H9 (cell line): ENCODE data around the gene EDNRA. TPM values are rescaled to one million over a fixed set of nuclear protein-coding genes. Genes with fewer than 3 reads are reported as not detected.

Source experiments
- DNase-seq: peaks from one replicate; pipeline ENCODE4 v3.0.0-alpha.2; 2017
- H2AFZ ChIP-seq: one replicate; pipeline ENCODE4 v1.6.1; 2013; ENCODE audit warnings: mild to moderate bottlenecking, low read length, control low read depth, moderate library complexity
- H2AK5ac ChIP-seq: 2 replicates; pipeline ENCODE4 v1.6.1; 2013; ENCODE audit warnings: low read length, control low read depth, mixed read lengths; ENCODE audit not compliant: insufficient read length
- H2BK120ac ChIP-seq: one replicate; pipeline ENCODE4 v1.6.1; 2013; ENCODE audit warnings: low read depth, mild to moderate bottlenecking, low read length, control low read depth, inconsistent platforms; ENCODE audit not compliant: poor library complexity, severe bottlenecking
- H2BK12ac ChIP-seq: 2 replicates; pipeline ENCODE4 v1.6.1; 2013; ENCODE audit warnings: low read length, control low read depth, mixed read lengths, low read depth; ENCODE audit not compliant: insufficient read length
- H2BK15ac ChIP-seq: 2 replicates; pipeline ENCODE4 v1.6.1; 2013; ENCODE audit warnings: low read depth, low read length, control low read depth
- H2BK20ac ChIP-seq: one replicate; pipeline ENCODE4 v1.6.1; 2013; ENCODE audit warnings: low read depth, mild to moderate bottlenecking, low read length, control low read depth, inconsistent platforms; ENCODE audit not compliant: poor library complexity, severe bottlenecking
- H2BK5ac ChIP-seq: 2 replicates; pipeline ENCODE4 v1.6.1; 2013; ENCODE audit warnings: low read length, control low read depth, mixed read lengths; ENCODE audit not compliant: insufficient read length
- H3K14ac ChIP-seq: 2 replicates; pipeline ENCODE4 v1.6.1; 2013; ENCODE audit warnings: low read length, control low read depth; ENCODE audit not compliant: insufficient read depth
- H3K18ac ChIP-seq: 2 replicates; pipeline ENCODE4 v1.6.1; 2013; ENCODE audit warnings: low read depth, mild to moderate bottlenecking, mixed read lengths, low read length, control low read depth; ENCODE audit not compliant: insufficient read length
- H3K23ac ChIP-seq: 2 replicates; pipeline ENCODE4 v1.6.1; 2013; ENCODE audit warnings: low read length, control low read depth, mixed read lengths, low read depth; ENCODE audit not compliant: insufficient read length
- H3K23me2 ChIP-seq: 2 replicates; pipeline ENCODE4 v1.6.1; 2013; ENCODE audit warnings: low read depth, mild to moderate bottlenecking, mixed read lengths, low read length, control low read depth; ENCODE audit not compliant: insufficient read length, poor library complexity, severe bottlenecking
- H3K27ac ChIP-seq: 2 replicates; pipeline ENCODE4 v1.5.1; 2013; ENCODE audit warnings: low read length, control low read depth, mixed read lengths, low read depth; ENCODE audit not compliant: insufficient read length
- H3K27me3 ChIP-seq: 2 replicates; pipeline ENCODE4 v1.6.1; 2013; ENCODE audit warnings: low read length, control low read depth, inconsistent platforms; ENCODE audit not compliant: insufficient read depth
- H3K4ac ChIP-seq: 2 replicates; pipeline ENCODE4 v1.6.1; 2013; ENCODE audit warnings: low read depth, mild to moderate bottlenecking, control low read depth, inconsistent platforms, low read length, moderate library complexity
- H3K4me1 ChIP-seq: 2 replicates; pipeline ENCODE4 v1.6.1; 2013; ENCODE audit warnings: low read length, control low read depth, inconsistent platforms; ENCODE audit not compliant: insufficient read depth
- H3K4me2 ChIP-seq: 2 replicates; pipeline ENCODE4 v1.6.1; 2013; ENCODE audit warnings: low read length, control low read depth, mixed read lengths; ENCODE audit not compliant: insufficient read length, insufficient read depth
- H3K56ac ChIP-seq: 2 replicates; pipeline ENCODE4 v1.6.1; 2013; ENCODE audit warnings: low read depth, mild to moderate bottlenecking, mixed read lengths, low read length, control low read depth; ENCODE audit not compliant: insufficient read length
- H3K79me1 ChIP-seq: 2 replicates; pipeline ENCODE4 v1.6.1; 2013; ENCODE audit warnings: low read depth, mild to moderate bottlenecking, moderate library complexity, low read length, control low read depth, inconsistent platforms; ENCODE audit not compliant: insufficient read depth, poor library complexity, severe bottlenecking
- H3K79me2 ChIP-seq: 2 replicates; pipeline ENCODE4 v1.6.1; 2013; ENCODE audit warnings: low read length, control low read depth, inconsistent platforms; ENCODE audit not compliant: insufficient read depth
- H3K9ac ChIP-seq: 2 replicates; pipeline ENCODE4 v1.6.1; 2013; ENCODE audit warnings: low read length, control low read depth, mixed read lengths; ENCODE audit not compliant: insufficient read length; ENCODE audit errors: extremely low read depth
- H3K9me3 ChIP-seq: one replicate; pipeline ENCODE4 v1.6.1; 2013; ENCODE audit warnings: low read depth, low read length, inconsistent platforms; ENCODE audit not compliant: control insufficient read depth
- H3T11ph ChIP-seq: one replicate; pipeline ENCODE4 v1.6.1; 2013; ENCODE audit warnings: mild to moderate bottlenecking, low read length, control low read depth, inconsistent platforms
- H4K20me1 ChIP-seq: one replicate; pipeline ENCODE4 v1.6.1; 2013; ENCODE audit not compliant: control insufficient read depth, insufficient read length, insufficient read depth
- H4K5ac ChIP-seq: 2 replicates; pipeline ENCODE4 v1.6.1; 2013; ENCODE audit warnings: low read depth, mild to moderate bottlenecking, mixed read lengths, low read length, control low read depth; ENCODE audit not compliant: insufficient read length
- H4K8ac ChIP-seq: replicated peaks from 2 replicates; pipeline ENCODE4 v1.6.1; 2013; ENCODE audit warnings: low read length, control low read depth, mixed read lengths, low read depth; ENCODE audit not compliant: insufficient read length
- H4K91ac ChIP-seq: 2 replicates; pipeline ENCODE4 v1.6.1; 2013; ENCODE audit warnings: low read depth, mild to moderate bottlenecking, moderate library complexity, mixed read lengths, low read length, control low read depth; ENCODE audit not compliant: insufficient read length
- H3K27ac Mint-ChIP-seq, 3 experiments: 2 replicates in 2 of 3; 3 replicates in 1 of 3; pipeline ENCODE4 v1.8.0; 2020 to 2021; ENCODE audit warnings: mixed read lengths in 3 of 3, mild to moderate bottlenecking in 1 of 3, moderate library complexity in 1 of 3
- H3K27me3 Mint-ChIP-seq: 2 replicates; pipeline ENCODE4 v1.8.0; 2021; ENCODE audit warnings: low read depth, mild to moderate bottlenecking, moderate library complexity, mixed read lengths
- H3K36me3 Mint-ChIP-seq, 3 experiments: 2 replicates in 2 of 3; 3 replicates in 1 of 3; pipeline ENCODE4 v1.8.0; 2020 to 2021; ENCODE audit warnings: low read depth in 3 of 3, mixed read lengths in 3 of 3; ENCODE audit not compliant: insufficient read depth in 1 of 3
- H3K4me1 Mint-ChIP-seq, 2 experiments: 2 replicates each; pipeline ENCODE4 v1.8.0; 2020; ENCODE audit warnings: mixed read lengths in 2 of 2
- H3K4me3 Mint-ChIP-seq, 2 experiments: 2 replicates in 1 of 2; 3 replicates in 1 of 2; pipeline ENCODE4 v1.8.0; 2020 to 2021; ENCODE audit warnings: mild to moderate bottlenecking in 2 of 2, mixed read lengths in 2 of 2, moderate library complexity in 1 of 2
- H3K9me3 Mint-ChIP-seq, 2 experiments: 2 replicates in 1 of 2; 3 replicates in 1 of 2; pipeline ENCODE4 v1.8.0; 2020; ENCODE audit warnings: mild to moderate bottlenecking in 2 of 2, mixed read lengths in 2 of 2, moderate library complexity in 1 of 2
- CTCF ChIP-seq: fragments of 200-600 bp; sonication (generic); conservative IDR thresholded peaks from 3 replicates; pipeline ENCODE4 v1.8.0; 2021; ENCODE audit warnings: antibody characterized with exemption, mild to moderate bottlenecking
- WGBS: extraction: QIAGEN DNeasy Blood & Tissue Kit; methylation state at CpG from one replicate; pipeline ENCODE4 v1.1.7; 2013; ENCODE audit warnings: missing lambda C conversion rate, low lambda C conversion rate, mixed read lengths; ENCODE audit not compliant: insufficient read length; ENCODE audit errors: extremely low coverage; 5-methylcytosine and 5-hydroxymethylcytosine counted together
- total RNA-seq: library from RNA; stranded (reverse); gene quantifications from 2 replicates; pipeline ENCODE4 v1.2.1, GENCODE V29; 2021

Gene EDNRA
- total RNA-seq, 1 experiment from 2014 or later = 1.6 TPM

- Histone ChIP-seq H2BK5ac (no peak overlapping the region), H3K79me1 (no peaks in the 10 kb centered on the region), H3K27ac (no peak overlapping the region), H3K4ac (no peak overlapping the region), H2AK5ac (no peak overlapping the region), H4K5ac (no peak overlapping the region), H3K27me3 (no peaks in the 10 kb centered on the region), H3K9ac (no peak overlapping the region), H3K79me2 (no peaks in the 10 kb centered on the region), H3K23me2 (no peaks in the 10 kb centered on the region), H2BK20ac (no peak overlapping the region), H2AFZ (no peak overlapping the region), H2BK15ac (no peak overlapping the region), H3K9me3 (no peaks in the 10 kb centered on the region), H4K91ac (no peak overlapping the region), H3K56ac (no peak overlapping the region), H3K23ac (no peak overlapping the region), H3K4me2 (no peak overlapping the region), H3T11ph (no peak overlapping the region), H2BK12ac (no peak overlapping the region), H3K18ac (no peak overlapping the region), H4K8ac (no peak overlapping the region), H3K14ac (no peak overlapping the region), H3K4me1 (peaks cover 2% of the 10 kb centered on the region), H4K20me1 (no peaks in the 10 kb centered on the region), H2BK120ac (no peak overlapping the region)
- WGBS = no CpG with 5 or more reads among the region's 3 CpGs
- no peak overlapping the region for H3K27ac Mint-ChIP-seq
- H3K9me3 Mint-ChIP-seq = peaks cover 4 to 15% of the 10 kb centered on the region in 2 experiments; a peak in 4 of 5 replicates
- H3K27me3 Mint-ChIP-seq = no peaks in the 10 kb centered on the region; the same call in 1 of the 2 replicates
- TF ChIP-seq CTCF = no peak
- H3K4me3 Mint-ChIP-seq = no peak overlapping the region
- peaks cover 0 to 5% of the 10 kb centered on the region in 2 experiments; a peak in 2 of 4 replicates for H3K4me1 Mint-ChIP-seq
- DNase-seq = no peak
- peaks cover 0 to 9% (median 2%) of the 10 kb centered on the region in 3 experiments; a peak in 3 of 7 replicates for H3K36me3 Mint-ChIP-seq
Observed at GRCh38 chr4:147587041-147587440, 106.1 kb downstream of the EDNRA start.
